Mesothelial cell of epicardium (in vitro differentiated cells): ENCODE data around the gene SERPINA4. TPM values are rescaled to one million over a fixed set of nuclear protein-coding genes. Genes with fewer than 3 reads are reported as not detected.

Source experiments
- DNase-seq, 2 experiments: peaks; one replicate each; pipeline ENCODE4 v3.0.0; 2021; ENCODE audit warnings: low spot score in 2 of 2; ENCODE audit not compliant: unreplicated experiment in 2 of 2
- H3K27ac Mint-ChIP-seq: 2 replicates; pipeline ENCODE4 v1.8.0; 2021; ENCODE audit warnings: mixed read lengths
- H3K27me3 Mint-ChIP-seq: 2 replicates; pipeline ENCODE4 v1.8.0; 2021; ENCODE audit warnings: low read depth, mixed read lengths
- H3K36me3 Mint-ChIP-seq: 2 replicates; pipeline ENCODE4 v1.8.0; 2021; ENCODE audit warnings: mixed read lengths
- H3K4me1 Mint-ChIP-seq: 2 replicates; pipeline ENCODE4 v1.8.0; 2021; ENCODE audit warnings: mixed read lengths
- H3K4me3 Mint-ChIP-seq: 2 replicates; pipeline ENCODE4 v1.8.0; 2021; ENCODE audit warnings: mild to moderate bottlenecking, moderate library complexity, mixed read lengths
- H3K9me3 Mint-ChIP-seq: 2 replicates; pipeline ENCODE4 v1.8.0; 2021; ENCODE audit warnings: mixed read lengths
- total RNA-seq: library from RNA; stranded (reverse); gene quantifications from 3 replicates; pipeline ENCODE4 v1.2.1, GENCODE V29; 2021
- TF ChIP-seq, protein P1 (sequence below): fragments of 200-600 bp; sonication (generic); IDR thresholded peaks from one replicate; pipeline ENCODE4 v1.5.0; 2021; ENCODE audit warnings: antibody characterized with exemption; ENCODE audit not compliant: unreplicated experiment

The SERPINA4 gene
- total RNA-seq, 1 donor from 2014 or later, result not detected

DNA sequence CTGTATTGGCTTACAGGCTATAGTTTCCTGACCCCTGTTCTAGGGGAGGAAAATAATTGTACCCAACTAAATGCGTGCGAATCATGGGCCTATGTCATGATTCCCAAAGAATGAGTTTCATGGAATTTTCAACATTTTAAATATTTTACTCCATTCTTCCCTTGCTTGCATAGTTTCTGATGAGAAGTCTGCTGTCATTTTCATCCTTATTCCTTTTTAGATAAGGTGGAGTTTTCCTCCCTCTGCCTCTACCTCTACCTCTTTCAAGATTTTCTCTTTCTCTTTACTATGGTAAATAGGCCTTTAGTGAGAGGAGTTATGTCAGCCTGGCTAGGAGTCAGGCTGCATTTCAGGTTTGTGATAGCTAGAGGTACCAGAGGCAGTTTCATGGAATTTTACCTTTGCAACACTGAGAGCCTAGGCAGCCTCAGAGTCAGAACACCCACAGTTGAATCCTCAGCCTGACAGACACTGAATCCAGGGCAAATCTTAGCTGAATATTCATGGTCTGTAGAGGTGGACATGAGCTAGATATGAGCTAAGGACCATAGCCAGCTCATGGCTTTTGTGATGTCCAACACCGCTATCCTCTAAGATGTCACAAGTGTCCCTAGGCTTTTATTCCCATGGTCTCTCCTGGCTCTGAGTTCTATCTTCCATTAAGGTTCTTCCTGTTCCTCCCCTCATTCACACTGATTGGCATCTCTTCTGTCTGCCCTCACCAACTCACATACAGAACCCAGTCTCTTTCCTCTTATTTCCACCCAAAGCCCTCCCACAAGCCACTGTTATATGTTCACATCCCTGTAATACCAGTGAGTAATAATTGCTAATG lies 57.0 kb downstream of the SERPINA4 start:
- Mint-ChIP-seq H3K4me1 (no peaks in the 10 kb centered on the region), H3K9me3 (peaks cover 42% of the 10 kb centered on the region), H3K27ac (no peak overlapping the region), H3K4me3 (no peak overlapping the region), H3K36me3 (peaks cover 9% of the 10 kb centered on the region), H3K27me3 (peaks cover 10% of the 10 kb centered on the region)
- TF ChIP-seq, protein P1, sequence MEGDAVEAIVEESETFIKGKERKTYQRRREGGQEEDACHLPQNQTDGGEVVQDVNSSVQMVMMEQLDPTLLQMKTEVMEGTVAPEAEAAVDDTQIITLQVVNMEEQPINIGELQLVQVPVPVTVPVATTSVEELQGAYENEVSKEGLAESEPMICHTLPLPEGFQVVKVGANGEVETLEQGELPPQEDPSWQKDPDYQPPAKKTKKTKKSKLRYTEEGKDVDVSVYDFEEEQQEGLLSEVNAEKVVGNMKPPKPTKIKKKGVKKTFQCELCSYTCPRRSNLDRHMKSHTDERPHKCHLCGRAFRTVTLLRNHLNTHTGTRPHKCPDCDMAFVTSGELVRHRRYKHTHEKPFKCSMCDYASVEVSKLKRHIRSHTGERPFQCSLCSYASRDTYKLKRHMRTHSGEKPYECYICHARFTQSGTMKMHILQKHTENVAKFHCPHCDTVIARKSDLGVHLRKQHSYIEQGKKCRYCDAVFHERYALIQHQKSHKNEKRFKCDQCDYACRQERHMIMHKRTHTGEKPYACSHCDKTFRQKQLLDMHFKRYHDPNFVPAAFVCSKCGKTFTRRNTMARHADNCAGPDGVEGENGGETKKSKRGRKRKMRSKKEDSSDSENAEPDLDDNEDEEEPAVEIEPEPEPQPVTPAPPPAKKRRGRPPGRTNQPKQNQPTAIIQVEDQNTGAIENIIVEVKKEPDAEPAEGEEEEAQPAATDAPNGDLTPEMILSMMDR, result no peak
- no peak for DNase-seq

- Mint-ChIP-seq H3K27me3 (peaks cover 11% of the 10 kb centered on the region), H3K4me3 (no peak overlapping the region), H3K9me3 (peaks cover 42% of the 10 kb centered on the region), H3K27ac (no peak overlapping the region), H3K36me3 (peaks cover 9% of the 10 kb centered on the region), H3K4me1 (no peaks in the 10 kb centered on the region)
- TF ChIP-seq, protein P1, result no peak
- no peak for DNase-seq
Measured at GRCh38 chr14:94619297-94619696, 58.1 kb downstream of the SERPINA4 start.

Other genes with a start within 250 kb of the SERPINA4 start
- not detected in 3 replicates for gene SERPINA6, start 238.1 kb upstream of the SERPINA4 start, total RNA-seq
- not detected in 3 replicates for gene SERPINA2, start 194.7 kb upstream of the SERPINA4 start, total RNA-seq
- gene SERPINA1, start 172.8 kb upstream of the SERPINA4 start, total RNA-seq, result 0.58 to 1.7 TPM (median 1.2 TPM) in 3 replicates
- not detected in 3 replicates for gene SERPINA11, start 108.6 kb upstream of the SERPINA4 start, total RNA-seq
- not detected in 3 replicates for gene SERPINA9, start 85.2 kb upstream of the SERPINA4 start, total RNA-seq
- gene SERPINA12, start 52.0 kb upstream of the SERPINA4 start, total RNA-seq, result not detected in 3 replicates
- gene SERPINA5, start 20.0 kb downstream of the SERPINA4 start, total RNA-seq, result 0.16 to 0.44 TPM (median 0.29 TPM) in 3 replicates
- 0.11 to 0.29 TPM in 2 of 3 replicates, not detected in the other for gene SERPINA3, start 50.9 kb downstream of the SERPINA4 start, total RNA-seq
- gene GSC, start 208.7 kb downstream of the SERPINA4 start, total RNA-seq, result 3.8 to 4.9 TPM (median 4.4 TPM) in 3 replicates